ENCODE measurements around the gene SLC35A1.

Gene SLC35A1

GRCh38 chr6:87518453-87518852 is 45.7 kb downstream of the SLC35A1 start:
- POLR2A ChIA-PET: no interaction called here
- no peak for TF ChIP-seq CTCF (IDR thresholded peaks at IDR 0.05; ENCODE audit: control extremely low read depth, extremely low read depth, low read depth, missing control alignments)
- CTCF ChIA-PET: interaction anchor here (0.9 to 1.4 kb wide), 3 partner anchors 8 to 19 kb away, joined by 3 to 5 read pairs (median 3); no protein-coding TSS in a partner anchor
- no peak for DNase-seq (ENCODE audit: extremely low spot score)

GRCh38 chr6:87522686-87523085 is 49.9 kb downstream of the SLC35A1 start:
- DNase-seq (ENCODE audit: extremely low spot score): no peak
- ChIA-PET POLR2A (interaction anchor here (0.7 kb wide), 1 partner anchor 561 kb away, joined by 3 read pairs; no protein-coding TSS in a partner anchor), CTCF (no interaction called here)
- TF ChIP-seq CTCF (IDR thresholded peaks at IDR 0.05; ENCODE audit: control extremely low read depth, extremely low read depth, low read depth, missing control alignments): no peak

- no peak for DNase-seq (ENCODE audit: extremely low spot score)
- ChIA-PET CTCF (interaction anchor here (0.6 kb wide), 1 partner anchor 11 kb away, joined by 3 read pairs; no protein-coding TSS in a partner anchor), POLR2A (no interaction called here)
- no peak for TF ChIP-seq CTCF (IDR thresholded peaks at IDR 0.05; ENCODE audit: control extremely low read depth, extremely low read depth, low read depth, missing control alignments)
Observed at GRCh38 chr6:87529221-87529620, 56.4 kb downstream of the SLC35A1 start.

- ChIA-PET POLR2A (no interaction called here), CTCF (interaction anchor here (1.1 to 2.5 kb wide), 3 partner anchors 10 to 30 kb away, joined by 3 to 8 read pairs (median 3); no protein-coding TSS in a partner anchor)
- no peak for TF ChIP-seq CTCF (IDR thresholded peaks at IDR 0.05; ENCODE audit: control extremely low read depth, extremely low read depth, low read depth, missing control alignments)
- DNase-seq (ENCODE audit: extremely low spot score): no peak
Observed at GRCh38 chr6:87534377-87535047, 61.7 kb downstream of the SLC35A1 start.

GRCh38 chr6:87538510-87539260 is 65.9 kb downstream of the SLC35A1 start:
- CTCF ChIA-PET: interaction anchor here (0.9 kb wide), 1 partner anchor 11 kb away, joined by 3 read pairs; no protein-coding TSS in a partner anchor
- POLR2A ChIA-PET: no interaction called here
- no peak for DNase-seq (ENCODE audit: extremely low spot score)
- TF ChIP-seq CTCF (IDR thresholded peaks at IDR 0.05; ENCODE audit: control extremely low read depth, extremely low read depth, low read depth, missing control alignments): no peak

GRCh38 chr6:87539554-87539953 is 66.8 kb downstream of the SLC35A1 start:
- CTCF ChIA-PET: no interaction called here
- POLR2A ChIA-PET: no interaction called here
- DNase-seq (ENCODE audit: extremely low spot score): no peak
- TF ChIP-seq CTCF (IDR thresholded peaks at IDR 0.05; ENCODE audit: control extremely low read depth, extremely low read depth, low read depth, missing control alignments): no peak

All from GM10248 (cell line).